Astrocyte (in vitro differentiated cells and primary cell): ENCODE results near the gene UBE2J2.

Source experiments
- CTCF ChIP-seq: IDR thresholded peaks from 2 replicates; pipeline ENCODE4 v1.5.1; 2011; ENCODE audit warnings: low read depth, mild to moderate bottlenecking, inconsistent platforms, low read length, moderate library complexity; ENCODE audit not compliant: insufficient read depth
- EZH2 ChIP-seq: IDR thresholded peaks from 2 replicates; pipeline ENCODE4 v1.6.1; 2012; ENCODE audit warnings: mild to moderate bottlenecking, low read length, inconsistent platforms; ENCODE audit not compliant: insufficient read depth

DNA sequence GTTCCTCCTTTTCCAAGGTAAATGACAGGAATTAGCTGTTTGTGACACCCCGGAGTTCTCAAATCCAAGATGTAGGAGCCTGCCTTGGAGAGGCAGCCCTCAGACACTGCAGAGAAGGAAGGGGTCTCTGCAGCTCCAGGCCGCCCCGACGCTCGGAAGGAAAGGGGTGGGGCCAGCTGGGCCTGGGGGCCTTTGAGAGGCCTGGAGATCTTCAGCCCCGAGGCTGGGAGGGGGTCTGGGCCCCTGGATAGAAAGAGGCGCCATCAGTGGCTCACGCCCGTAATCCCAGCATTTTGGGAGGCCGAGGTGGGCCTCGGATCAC is 66.1 kb downstream of the UBE2J2 start:
- TF ChIP-seq CTCF (no peak), EZH2 (no peak)
